Small intestine (tissue), 7 donors: Measurements from ENCODE around the gene TGFBR1. TPM values are rescaled to one million over a fixed set of nuclear protein-coding genes. Genes with fewer than 3 reads are reported as not detected.
A peak's percentile ranks its signal among the peaks of the same experiment; 100 is the strongest.

Experiments
- DNase-seq, 2 donors: peaks; one replicate each; pipeline versions ENCODE4 v3.0.0 to v3.0.0-alpha.2; 2013
- FAIRE-seq: peaks from 2 replicates; lab custom pipeline; 2012; peaks lifted over from hg19 to GRCh38; lab: Jason Lieb, UNC
- H3K27ac ChIP-seq, 3 donors: one replicate each; pipeline ENCODE4 v1.5.1; 2013; ENCODE audit warnings: low read length in 2 of 3, mild to moderate bottlenecking in 2 of 3, control low read depth in 1 of 3, inconsistent platforms in 1 of 3, low read depth in 1 of 3, moderate library complexity in 1 of 3
- H3K27me3 ChIP-seq, 3 donors: one replicate each; pipeline ENCODE4 v1.6.1; 2013; ENCODE audit warnings: low read length in 3 of 3, inconsistent platforms in 1 of 3; ENCODE audit not compliant: control insufficient read depth in 3 of 3, insufficient read depth in 3 of 3
- H3K36me3 ChIP-seq, 3 donors: one replicate each; pipeline ENCODE4 v1.6.1; 2013; ENCODE audit warnings: low read length in 3 of 3, inconsistent platforms in 1 of 3, low read depth in 1 of 3, mild to moderate bottlenecking in 1 of 3, moderate library complexity in 1 of 3; ENCODE audit not compliant: control insufficient read depth in 3 of 3, insufficient read depth in 2 of 3
- H3K4me1 ChIP-seq, 3 donors: one replicate each; pipeline ENCODE4 v1.6.1; 2013; ENCODE audit warnings: low read length in 2 of 3, inconsistent platforms in 1 of 3, low read depth in 1 of 3, mild to moderate bottlenecking in 1 of 3, moderate library complexity in 1 of 3; ENCODE audit not compliant: control insufficient read depth in 3 of 3, insufficient read depth in 2 of 3
- H3K4me3 ChIP-seq, 3 donors: one replicate each; pipeline ENCODE4 v1.5.1; 2013; ENCODE audit warnings: low read length in 3 of 3, control low read depth in 1 of 3, inconsistent platforms in 1 of 3, low read depth in 1 of 3, mild to moderate bottlenecking in 1 of 3, moderate library complexity in 1 of 3
- H3K9me3 ChIP-seq, 2 donors: one replicate each; pipeline ENCODE4 v1.6.1; 2013; ENCODE audit warnings: low read depth in 1 of 2, low read length in 1 of 2; ENCODE audit not compliant: control insufficient read depth in 2 of 2, insufficient read depth in 1 of 2
- WGBS, 3 donors: extraction: QIAGEN DNeasy Blood & Tissue Kit; methylation state at CpG; one replicate each; pipeline ENCODE4 v1.1.7; 2013; 5-methylcytosine and 5-hydroxymethylcytosine counted together
- polyA plus RNA-seq, 4 donors: library from polyadenylated mRNA; stranded (reverse) in 3 of 4; unstranded in 1 of 4; fragments of 200-250 nt in 3 of 4; fragments of 120-200 nt in 1 of 4; gene quantifications; one replicate each; pipeline versions ENCODE4 v1.2.1 to v1.2.3, GENCODE V29; 2013
- donor health status: healthy with polysubstance abuse.
- donor health status: control.
- donor health status: control.
- donor health status: Bipolar disorder and iron deficiency.
- donor health status: healthy.

Gene TGFBR1
- polyA plus RNA-seq, 4 donors = 3.8 to 16.2 (median 6.8) TPM

DNA sequence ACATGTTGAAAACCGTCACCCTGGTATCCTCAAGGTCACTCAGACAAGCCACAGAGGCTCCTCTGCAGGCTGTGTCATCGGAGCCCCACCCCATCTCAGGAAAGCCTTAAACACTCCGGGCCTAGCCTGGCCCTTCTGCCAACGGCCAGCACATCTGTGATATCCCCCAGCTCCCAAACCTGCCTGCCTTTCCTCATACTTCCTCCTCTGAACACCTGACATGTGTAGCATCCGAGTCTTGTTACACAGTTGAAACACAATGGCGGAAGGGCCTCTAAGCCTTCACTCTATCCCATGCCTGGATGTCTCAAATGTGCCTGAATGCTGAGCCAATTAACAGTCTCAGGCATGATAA is 32.9 kb upstream of the TGFBR1 start:
- Histone ChIP-seq H3K27ac (no peak overlapping the region), H3K4me1 (peaks cover 0 to 5% (median 0%) of the 10 kb centered on the region in 3 donors), H3K36me3 (no peaks in the 10 kb centered on the region), H3K27me3 (no peaks in the 10 kb centered on the region), H3K4me3 (no peak overlapping the region), H3K9me3 (no peaks in the 10 kb centered on the region)
- FAIRE-seq (no peak), DNase-seq (no peak)
- 80 to 84% (median 80%) methylated on average over 6 of the region's 6 CpGs for WGBS, 3 donors

DNA sequence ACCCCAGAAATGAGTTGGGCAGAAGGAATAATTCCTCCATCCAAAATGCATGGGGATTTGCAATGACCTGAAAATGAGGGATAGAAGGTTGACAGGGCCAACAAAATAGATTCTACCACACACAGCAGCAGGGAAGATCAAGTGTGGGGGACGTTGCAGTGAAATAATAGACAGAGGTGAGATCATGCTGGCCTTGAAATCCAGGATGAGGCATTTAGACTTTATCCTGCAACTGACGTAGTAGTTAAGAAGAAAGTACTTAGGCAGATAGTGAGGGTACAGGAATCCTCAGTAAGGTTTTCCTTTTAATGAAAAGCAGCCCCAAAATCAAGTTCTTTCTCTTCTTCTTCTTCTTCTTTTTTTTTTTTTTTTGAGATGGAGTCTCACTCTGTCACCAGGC is 31.6 kb upstream of the TGFBR1 start:
- Histone ChIP-seq H3K27me3 (no peaks in the 10 kb centered on the region), H3K27ac (no peak overlapping the region), H3K36me3 (no peaks in the 10 kb centered on the region), H3K4me3 (no peak overlapping the region), H3K4me1 (peaks cover 0 to 5% (median 0%) of the 10 kb centered on the region in 3 donors), H3K9me3 (no peaks in the 10 kb centered on the region)
- FAIRE-seq (no peak), DNase-seq (no peak)
- 38 to 55% (median 54%) methylated on average over 2 of the region's 2 CpGs for WGBS, 3 donors

DNA sequence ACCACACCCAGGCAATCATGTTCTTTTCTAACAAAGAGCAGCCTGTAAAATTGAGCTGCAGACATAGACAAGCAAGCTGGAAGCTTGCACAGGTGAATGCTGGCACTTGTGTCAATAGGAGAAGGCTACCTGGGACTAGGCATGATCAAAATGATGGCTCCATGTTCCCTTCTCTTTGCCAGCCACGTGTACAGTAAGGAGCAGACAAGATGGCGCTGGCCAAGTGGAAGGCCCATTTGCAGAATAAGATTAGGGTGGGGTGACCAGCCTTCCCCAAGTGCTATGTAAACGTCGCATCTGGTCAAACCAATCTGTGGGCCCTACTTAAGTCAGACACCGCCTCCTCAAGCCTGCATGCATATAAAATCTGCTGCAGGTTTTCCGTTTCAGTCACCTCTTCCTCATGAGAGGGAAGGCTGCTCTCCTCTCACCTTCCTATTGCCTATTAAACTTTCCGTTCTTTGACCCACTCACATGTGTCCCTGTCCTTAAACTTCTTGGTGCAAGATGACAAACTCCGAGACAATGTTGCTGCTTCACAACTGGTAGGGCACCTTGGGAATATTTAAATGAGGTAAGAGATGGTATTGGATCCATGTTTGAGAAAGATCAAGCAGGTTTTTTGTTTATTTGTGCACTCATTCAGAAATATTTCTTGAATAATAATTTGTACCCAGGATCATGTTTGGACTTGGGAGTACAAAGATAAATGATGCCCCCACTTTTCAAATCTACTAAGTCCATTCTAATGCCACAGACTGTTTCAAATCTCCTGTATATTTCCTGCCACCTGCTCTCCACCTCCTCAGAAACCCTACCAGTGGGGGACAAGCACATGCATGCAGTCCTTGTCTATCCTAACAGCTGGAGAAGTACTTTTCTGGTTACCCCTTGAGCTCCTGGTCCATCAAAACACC is 30.7 kb upstream of the TGFBR1 start:
- Histone ChIP-seq H3K9me3 (no peaks in the 10 kb centered on the region), H3K27me3 (no peaks in the 10 kb centered on the region), H3K36me3 (no peaks in the 10 kb centered on the region), H3K27ac (no peak overlapping the region), H3K4me1 (peaks cover 0 to 4% (median 0%) of the 10 kb centered on the region in 3 donors), H3K4me3 (no peak overlapping the region)
- WGBS, 3 donors = 87 to 91% (median 88%) methylated on average over 8 of the region's 8 CpGs
- FAIRE-seq = no peak
- no peak for DNase-seq

DNA sequence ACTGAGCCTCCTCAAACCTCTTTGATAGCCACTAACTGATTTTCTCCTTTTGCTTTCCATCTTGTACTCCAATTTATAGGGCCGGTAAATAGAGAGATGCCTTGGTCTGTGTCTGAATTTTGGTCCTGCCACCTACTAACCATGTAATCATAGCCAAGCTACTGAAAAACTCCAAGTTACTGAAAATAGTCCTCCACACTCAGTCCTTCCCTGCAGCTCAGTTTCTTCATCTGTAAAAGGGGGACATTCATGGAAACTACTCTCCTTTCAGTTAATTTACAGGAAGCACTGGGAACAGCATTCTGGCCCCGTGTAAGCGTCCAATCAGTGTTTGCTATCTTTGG is 30.0 kb upstream of the TGFBR1 start:
- no peak for DNase-seq
- Histone ChIP-seq H3K27me3 (peaks cover 0 to 2% (median 0%) of the 10 kb centered on the region in 3 donors), H3K4me1 (peaks cover 0 to 2% (median 0%) of the 10 kb centered on the region in 3 donors), H3K27ac (no peak overlapping the region), H3K36me3 (no peaks in the 10 kb centered on the region), H3K9me3 (no peaks in the 10 kb centered on the region), H3K4me3 (no peak overlapping the region)
- no peak for FAIRE-seq
- WGBS, 3 donors = 64 to 86% (median 83%) methylated on average over 3 of the region's 3 CpGs

DNA sequence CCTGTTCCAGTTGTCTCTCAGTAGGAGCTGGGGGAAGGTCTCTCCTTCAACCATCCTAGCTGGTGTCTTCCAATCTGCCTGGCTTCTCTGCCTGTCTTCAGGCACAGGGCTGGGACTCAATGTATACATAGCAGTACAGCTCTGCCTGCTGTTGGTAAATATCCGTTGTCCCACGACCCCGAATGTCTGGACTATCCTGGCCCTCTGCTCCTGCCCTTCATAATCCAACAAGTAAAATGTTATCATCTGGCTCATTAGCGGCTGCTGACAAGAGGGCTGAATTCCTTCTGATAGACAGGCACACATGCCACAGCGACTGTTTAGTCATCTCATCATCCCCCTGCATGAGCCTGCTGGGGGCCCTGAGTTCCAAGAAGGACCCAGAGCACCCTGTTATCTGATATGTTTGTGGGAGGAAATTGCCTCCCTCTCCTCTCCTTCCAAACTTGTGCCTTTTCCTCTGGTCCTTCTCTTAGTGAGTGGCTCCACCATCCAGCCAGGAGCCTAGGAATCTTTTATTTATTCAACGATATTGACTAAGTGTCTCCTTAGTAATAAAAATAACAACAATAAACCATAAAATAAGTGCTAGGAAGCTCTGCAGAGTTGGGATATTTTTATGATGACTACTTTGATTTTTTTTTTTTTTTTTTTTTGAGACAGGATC is 29.5 kb upstream of the TGFBR1 start:
- Histone ChIP-seq H3K4me3 (no peak overlapping the region), H3K27ac (no peak overlapping the region), H3K27me3 (peaks cover 0 to 2% (median 0%) of the 10 kb centered on the region in 3 donors), H3K4me1 (peaks cover 0 to 2% (median 0%) of the 10 kb centered on the region in 3 donors), H3K9me3 (no peaks in the 10 kb centered on the region), H3K36me3 (no peaks in the 10 kb centered on the region)
- no peak for FAIRE-seq
- WGBS, 3 donors = 35 to 50% (median 48%) methylated on average over 6 of the region's 6 CpGs
- no peak for DNase-seq

DNA sequence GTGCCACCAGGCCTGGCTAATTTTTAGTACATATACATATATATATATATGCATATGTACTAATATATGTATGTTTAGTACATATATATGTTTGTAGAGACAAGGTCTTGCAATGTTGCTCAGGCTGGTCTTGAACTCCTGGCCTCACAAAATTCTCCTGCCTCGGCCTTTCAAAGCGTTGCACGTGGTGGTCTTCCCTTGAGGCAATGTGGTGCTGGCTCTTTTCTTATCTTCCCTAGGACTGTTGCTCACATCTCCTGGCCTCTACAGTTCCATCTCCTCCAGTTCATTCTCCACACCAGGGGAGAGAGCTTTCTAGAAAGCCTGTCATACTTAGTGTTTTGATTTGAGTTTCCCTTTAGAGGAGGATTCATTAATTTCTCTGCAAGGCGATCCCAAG is 28.9 kb upstream of the TGFBR1 start:
- 84 to 94% (median 88%) methylated on average over 4 of the region's 4 CpGs for WGBS, 3 donors
- H3K27me3 ChIP-seq = peaks cover 0 to 2% (median 0%) of the 10 kb centered on the region in 3 donors
- peaks cover 0 to 2% (median 0%) of the 10 kb centered on the region in 3 donors for H3K4me1 ChIP-seq
- H3K4me3 ChIP-seq = no peak overlapping the region
- FAIRE-seq = no peak
- H3K27ac ChIP-seq = no peak overlapping the region
- H3K36me3 ChIP-seq = no peaks in the 10 kb centered on the region
- no peaks in the 10 kb centered on the region for H3K9me3 ChIP-seq
- DNase-seq = no peak

DNA sequence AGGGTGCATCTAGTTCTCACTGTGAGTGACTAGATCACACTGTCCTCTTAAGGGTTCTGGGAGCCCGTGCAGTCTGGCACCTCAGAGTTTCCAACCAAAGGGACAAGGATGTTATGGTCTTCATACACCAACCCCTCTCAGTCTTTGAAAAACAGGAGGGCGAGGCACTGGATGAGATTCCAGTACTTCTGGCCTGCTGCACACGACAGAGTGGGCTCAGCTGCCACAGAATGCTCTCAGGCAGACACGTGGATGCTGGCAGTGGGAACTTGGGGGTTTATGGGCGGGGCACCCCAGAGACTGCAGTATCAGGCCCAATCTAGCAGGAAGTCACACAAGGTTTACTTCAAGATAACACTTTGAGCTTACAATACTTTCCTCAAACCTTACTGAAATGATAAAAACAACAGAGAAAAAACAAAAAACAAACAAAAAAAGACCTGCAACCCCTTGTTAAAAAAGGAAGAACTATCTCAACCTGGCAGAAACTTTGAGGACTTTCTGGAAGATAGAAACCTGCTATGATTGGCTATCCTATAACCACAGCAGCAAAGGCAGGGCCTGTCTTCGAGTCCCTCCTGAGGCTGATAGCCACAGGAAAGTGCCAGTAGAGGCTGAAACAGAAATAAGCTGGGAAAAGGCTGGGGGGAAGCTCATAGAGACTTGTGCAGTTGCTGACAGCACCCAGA is 28.3 kb upstream of the TGFBR1 start:
- Histone ChIP-seq H3K27me3 (peaks cover 0 to 2% (median 0%) of the 10 kb centered on the region in 3 donors), H3K4me1 (peaks cover 0 to 2% (median 0%) of the 10 kb centered on the region in 3 donors), H3K9me3 (no peaks in the 10 kb centered on the region), H3K36me3 (no peaks in the 10 kb centered on the region), H3K4me3 (no peak overlapping the region), H3K27ac (peak overlapping the region in 2 of 3 donors; percentile 21 to 60)
- DNase-seq = peak in 1 of 2 donors; percentile 49
- 33 to 49% (median 40%) methylated on average over 6 of the region's 6 CpGs for WGBS, 3 donors
- no peak for FAIRE-seq

DNA sequence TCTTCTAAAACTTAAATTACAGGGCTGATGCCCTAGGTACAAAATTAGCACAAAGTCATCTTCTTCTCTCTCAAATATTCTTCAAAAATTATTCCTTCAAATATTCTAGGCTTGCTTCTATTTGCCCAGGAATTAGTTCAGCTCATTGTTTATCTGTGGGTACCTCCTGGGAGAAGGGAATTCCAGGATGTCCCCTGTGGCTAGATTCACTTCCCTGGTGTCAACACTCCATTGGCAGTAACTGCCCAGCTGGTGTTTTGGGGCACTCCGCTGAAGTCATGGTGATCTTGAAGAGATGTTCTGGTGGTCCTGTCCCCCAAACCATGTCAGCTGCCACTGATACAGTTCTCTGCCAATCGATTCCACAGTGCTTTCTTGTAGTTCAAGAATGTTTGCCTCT is 26.2 kb upstream of the TGFBR1 start:
- Histone ChIP-seq H3K27me3 (peaks cover 0 to 2% (median 0%) of the 10 kb centered on the region in 3 donors), H3K4me1 (peaks cover 0 to 2% (median 0%) of the 10 kb centered on the region in 3 donors), H3K27ac (no peak overlapping the region), H3K9me3 (no peaks in the 10 kb centered on the region), H3K36me3 (no peaks in the 10 kb centered on the region), H3K4me3 (no peak overlapping the region)
- WGBS, 3 donors = 71 to 87% (median 85%) methylated on average over 2 of the region's 2 CpGs
- DNase-seq (no peak), FAIRE-seq (no peak)
